Iris pigment epithelial cell (primary cell): ENCODE results near the gene KLK14.

Source experiments
- DNase-seq: peaks from one replicate; pipeline ENCODE4 v3.0.0-alpha.2; 2011; ENCODE audit warnings: low read depth

The KLK14 gene

GRCh38 chr19:51044327-51044726 is 38.4 kb downstream of the KLK14 start:
- no peak for DNase-seq

- DNase-seq: no peak
Measured at GRCh38 chr19:51043497-51043896, 39.2 kb downstream of the KLK14 start.

- DNase-seq: no peak
Measured at GRCh38 chr19:51040151-51040550, 42.5 kb downstream of the KLK14 start.

GRCh38 chr19:51036519-51036918 is 46.2 kb downstream of the KLK14 start:
- DNase-seq: no peak

- no peak for DNase-seq
Measured at GRCh38 chr19:51034704-51035103, 48.0 kb downstream of the KLK14 start, which contains the start of gene KLK12. TSS of gene KLK12 (minus strand) at chr19:51035002. CDS start at chr19:51034621, 381 bp downstream.

GRCh38 chr19:51031880-51032225 is 50.8 kb downstream of the KLK14 start:
- no peak for DNase-seq

GRCh38 chr19:51031220-51031879 is 51.3 kb downstream of the KLK14 start:
- DNase-seq: no peak

GRCh38 chr19:51030631-51031030 is 52.1 kb downstream of the KLK14 start:
- DNase-seq: no peak

- no peak for DNase-seq
Measured at GRCh38 chr19:51029718-51030117, 53.0 kb downstream of the KLK14 start.
